Activated CD4-positive, alpha-beta memory T cell treated with anti-CD3 and anti-CD28 coated beads for 36 hours (primary cell): Measurements from ENCODE around the gene TMEM87A. TPM values are rescaled to one million over a fixed set of nuclear protein-coding genes. Genes with fewer than 3 reads are reported as not detected.

Experiments used
- CTCF ChIA-PET: fragments of 350-600 bp; sonication (Branson Sonifier 250); formaldehyde crosslinking; loops from one replicate; lab custom pipeline; 2021; ENCODE audit warnings: antibody characterized with exemption, inconsistent platforms; lab: Charles Lee
- POLR2A ChIA-PET: fragments of 350-600 bp; sonication (Branson Sonifier 250); formaldehyde crosslinking; loops from one replicate; lab custom pipeline; 2021; ENCODE audit warnings: antibody characterized with exemption; lab: Charles Lee
- DNase-seq: peaks from one replicate; pipeline ENCODE4 v3.0.0-alpha.2; 2020
- H3K27ac Mint-ChIP-seq: one replicate; pipeline ENCODE4 v1.8.0; 2021; ENCODE audit warnings: mixed read lengths
- H3K27me3 Mint-ChIP-seq: one replicate; pipeline ENCODE4 v1.8.0; 2021; ENCODE audit warnings: mixed read lengths
- H3K36me3 Mint-ChIP-seq: one replicate; pipeline ENCODE4 v1.8.0; 2021; ENCODE audit warnings: mixed read lengths
- H3K4me1 Mint-ChIP-seq: one replicate; pipeline ENCODE4 v1.8.0; 2021; ENCODE audit warnings: low read depth, mixed read lengths
- H3K4me3 Mint-ChIP-seq: one replicate; pipeline ENCODE4 v1.8.0; 2021; ENCODE audit warnings: mild to moderate bottlenecking, mixed read lengths
- H3K9me3 Mint-ChIP-seq: one replicate; pipeline ENCODE4 v1.8.0; 2021; ENCODE audit warnings: mixed read lengths
- intact Hi-C: fragments of 100-400 bp; cut with micrococcal nuclease; formaldehyde crosslinking; loops from one replicate; pipeline ENCODE4 v1.15.1; 2023
- total RNA-seq, 2 experiments: library from RNA; stranded (reverse); gene quantifications; one replicate each; pipeline ENCODE4 v1.2.3, GENCODE V29; 2021

TMEM87A gene
- total RNA-seq, 2 experiments from 2014 or later = 26.1 to 28.7 TPM

GRCh38 chr15:42220216-42220615 is 53.0 kb downstream of the TMEM87A start:
- ChIA-PET POLR2A (no interaction called here), CTCF (no interaction called here)
- H3K27me3 Mint-ChIP-seq = no peaks in the 10 kb centered on the region
- H3K4me3 Mint-ChIP-seq = no peak overlapping the region
- no peak for DNase-seq
- peaks cover 13% of the 10 kb centered on the region for H3K4me1 Mint-ChIP-seq
- peaks cover 24% of the 10 kb centered on the region for H3K36me3 Mint-ChIP-seq
- intact Hi-C loops = no loop called here
- no peak overlapping the region for H3K27ac Mint-ChIP-seq
- H3K9me3 Mint-ChIP-seq = no peaks in the 10 kb centered on the region

- peaks cover 20% of the 10 kb centered on the region for H3K4me1 Mint-ChIP-seq
- intact Hi-C loops = no loop called here
- no peaks in the 10 kb centered on the region for H3K27me3 Mint-ChIP-seq
- H3K27ac Mint-ChIP-seq = peak overlapping the region; percentile 8
- ChIA-PET POLR2A (no interaction called here), CTCF (no interaction called here)
- H3K9me3 Mint-ChIP-seq = no peaks in the 10 kb centered on the region
- H3K36me3 Mint-ChIP-seq = peaks cover 16% of the 10 kb centered on the region
- no peak for DNase-seq
- no peak overlapping the region for H3K4me3 Mint-ChIP-seq
Measured at GRCh38 chr15:42218953-42219592, 54.2 kb downstream of the TMEM87A start.

DNA sequence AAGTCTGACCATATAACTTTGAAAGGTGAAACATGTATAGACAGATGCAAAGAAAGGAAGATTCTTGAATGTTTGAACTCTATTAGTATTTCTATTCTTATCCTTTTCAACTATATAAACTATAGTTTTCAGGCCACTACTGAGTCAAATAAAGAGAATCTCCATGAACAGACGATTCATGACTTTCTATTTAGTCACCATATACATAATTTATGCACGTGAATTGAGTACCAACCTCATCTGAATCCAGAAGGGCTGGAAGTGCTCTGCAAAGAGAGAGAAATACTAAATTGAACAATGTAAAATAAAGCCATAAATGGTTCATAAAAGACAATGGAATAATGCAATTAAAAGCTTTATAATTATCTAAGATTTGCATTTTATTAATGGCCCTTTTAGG is 55.7 kb downstream of the TMEM87A start:
- H3K27ac Mint-ChIP-seq = no peak overlapping the region
- intact Hi-C loops = no loop called here
- H3K9me3 Mint-ChIP-seq = no peaks in the 10 kb centered on the region
- ChIA-PET CTCF (interaction anchor here (0.6 kb wide), 1 partner anchor 11 kb away, joined by 3 read pairs; no protein-coding TSS in a partner anchor), POLR2A (no interaction called here)
- DNase-seq = no peak
- H3K4me1 Mint-ChIP-seq = peaks cover 22% of the 10 kb centered on the region
- no peaks in the 10 kb centered on the region for H3K27me3 Mint-ChIP-seq
- H3K4me3 Mint-ChIP-seq = no peak overlapping the region
- peaks cover 16% of the 10 kb centered on the region for H3K36me3 Mint-ChIP-seq

- H3K4me1 Mint-ChIP-seq = peaks cover 22% of the 10 kb centered on the region
- intact Hi-C loops = no loop called here
- DNase-seq = no peak
- peaks cover 26% of the 10 kb centered on the region for H3K36me3 Mint-ChIP-seq
- no peaks in the 10 kb centered on the region for H3K9me3 Mint-ChIP-seq
- H3K27ac Mint-ChIP-seq = no peak overlapping the region
- ChIA-PET CTCF (no interaction called here), POLR2A (no interaction called here)
- H3K4me3 Mint-ChIP-seq = no peak overlapping the region
- no peaks in the 10 kb centered on the region for H3K27me3 Mint-ChIP-seq
Measured at GRCh38 chr15:42215913-42216829, 57.1 kb downstream of the TMEM87A start.

GRCh38 chr15:42214600-42214999 is 58.6 kb downstream of the TMEM87A start:
- DNase-seq = no peak
- Mint-ChIP-seq H3K4me3 (no peak overlapping the region), H3K4me1 (peaks cover 22% of the 10 kb centered on the region), H3K27me3 (no peaks in the 10 kb centered on the region), H3K27ac (peak overlapping the region; percentile 43), H3K36me3 (peaks cover 28% of the 10 kb centered on the region), H3K9me3 (no peaks in the 10 kb centered on the region)
- intact Hi-C loops = no loop called here
- ChIA-PET POLR2A (no interaction called here), CTCF (no interaction called here)

GRCh38 chr15:42213511-42213910 is 59.7 kb downstream of the TMEM87A start:
- Mint-ChIP-seq H3K9me3 (no peaks in the 10 kb centered on the region), H3K4me3 (no peak overlapping the region), H3K27me3 (no peaks in the 10 kb centered on the region), H3K36me3 (peaks cover 23% of the 10 kb centered on the region), H3K4me1 (peaks cover 22% of the 10 kb centered on the region), H3K27ac (no peak overlapping the region)
- intact Hi-C loops = no loop called here
- ChIA-PET POLR2A (no interaction called here), CTCF (no interaction called here)
- DNase-seq = no peak

DNA sequence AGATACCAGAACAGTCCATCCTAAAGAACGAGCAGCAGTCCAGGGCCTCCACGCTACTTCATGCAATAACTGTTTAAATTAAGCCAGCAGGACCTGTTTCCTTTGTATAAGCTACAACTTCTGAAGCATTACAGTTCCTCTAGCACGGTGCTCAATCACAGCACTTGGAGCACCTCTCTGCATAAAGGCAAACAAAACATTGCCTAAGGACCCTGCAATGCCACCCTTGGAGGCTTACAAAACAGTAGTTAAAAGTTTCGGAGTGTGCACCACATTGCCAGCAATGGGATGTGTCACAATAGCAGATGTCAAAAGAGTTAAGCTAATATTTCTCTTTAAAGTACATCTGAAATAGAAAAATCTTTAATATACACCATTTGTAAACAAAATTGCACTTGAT is 62.5 kb downstream of the TMEM87A start:
- intact Hi-C loops = no loop called here

DNA sequence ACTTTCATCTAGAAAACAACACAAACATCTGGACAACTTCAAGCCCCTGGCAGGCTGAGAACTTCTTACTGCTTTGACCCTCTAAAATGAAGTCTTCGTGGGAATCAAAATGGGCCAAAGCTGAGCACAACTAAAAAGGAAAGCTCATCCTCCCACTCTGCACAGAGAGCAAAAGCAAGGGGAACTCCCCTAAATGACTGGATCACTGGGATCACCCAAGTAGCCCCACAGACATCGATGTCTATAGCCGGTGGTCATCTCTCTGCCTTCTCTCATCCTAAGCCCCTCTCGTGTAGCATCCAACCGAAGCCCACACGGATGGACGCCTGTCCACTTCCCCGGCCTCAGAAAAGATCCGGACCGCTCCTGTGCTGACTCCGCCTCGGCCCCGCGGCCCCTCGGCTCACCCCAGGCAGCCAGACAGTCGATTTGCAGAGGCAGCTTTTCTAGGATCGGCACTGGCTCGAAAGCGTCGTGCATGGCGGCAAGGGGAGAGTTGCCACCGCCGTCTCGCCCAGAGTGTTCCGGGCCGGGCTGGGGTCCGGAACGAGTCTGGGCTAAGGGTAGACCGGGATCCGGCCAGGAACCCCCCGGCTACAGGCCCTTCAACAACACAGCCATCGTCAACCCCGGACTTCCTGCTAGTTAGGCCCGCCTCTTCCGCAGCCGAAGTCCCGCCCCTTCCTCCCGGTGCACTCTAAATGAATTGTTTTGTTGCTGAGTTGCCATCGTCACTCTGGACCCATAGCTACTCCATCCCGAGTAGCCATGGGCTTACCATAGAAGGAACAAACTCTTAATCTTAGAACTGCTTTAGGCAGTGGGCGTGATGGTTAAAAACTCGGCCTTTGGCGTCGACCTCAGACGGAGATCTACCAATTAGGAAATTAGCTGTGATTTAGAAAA is 65.3 kb downstream of the TMEM87A start, which contains the start of gene VPS39:
TSS of gene VPS39 (minus strand) at position 631 of the 906 bp plus-strand sequence. CDS start at position 480, 151 bp downstream.
- Mint-ChIP-seq H3K36me3 (peaks cover 17% of the 10 kb centered on the region), H3K9me3 (no peaks in the 10 kb centered on the region), H3K4me1 (peaks cover 31% of the 10 kb centered on the region), H3K27me3 (no peaks in the 10 kb centered on the region), H3K4me3 (peak within 1 kb of the TSS; percentile 93), H3K27ac (peak within 1 kb of the TSS; percentile 94)
- ChIA-PET CTCF (interaction anchor here (0.7 kb wide), 1 partner anchor 14 kb away, joined by 6 read pairs; no protein-coding TSS in a partner anchor), POLR2A (interaction anchor here (1.0 to 1.7 kb wide), 4 partner anchors 14 to 67 kb away, joined by 4 to 7 read pairs (median 6); partner anchors contain the start of genes GANC and TMEM87A)
- intact Hi-C loops = loop anchor here (1.0 to 2.0 kb wide), 2 partner anchors 15 to 65 kb away; partner anchors contain the start of genes GANC and TMEM87A
- DNase-seq = peak; percentile 92

More for the DNA sequence above, 62.5 kb downstream of the TMEM87A start:
- no peaks in the 10 kb centered on the region for H3K27me3 Mint-ChIP-seq
- no peaks in the 10 kb centered on the region for H3K9me3 Mint-ChIP-seq
- peaks cover 34% of the 10 kb centered on the region for H3K4me1 Mint-ChIP-seq
- H3K4me3 Mint-ChIP-seq = no peak overlapping the region
- no peak overlapping the region for H3K27ac Mint-ChIP-seq
- POLR2A ChIA-PET = no interaction called here
- peaks cover 17% of the 10 kb centered on the region for H3K36me3 Mint-ChIP-seq
- CTCF ChIA-PET = no interaction called here
- no peak for DNase-seq

GRCh38 chr15:42206406-42206805 is 66.8 kb downstream of the TMEM87A start:
- intact Hi-C loops = no loop called here
- no peak for DNase-seq
- no peak overlapping the region for H3K27ac Mint-ChIP-seq
- ChIA-PET POLR2A (no interaction called here), CTCF (interaction anchor here (0.6 kb wide), 1 partner anchor 179 kb away, joined by 3 read pairs; no protein-coding TSS in a partner anchor)
- H3K27me3 Mint-ChIP-seq = no peaks in the 10 kb centered on the region
- H3K4me1 Mint-ChIP-seq = peaks cover 36% of the 10 kb centered on the region
- peak overlapping the region; percentile 25 for H3K4me3 Mint-ChIP-seq
- H3K36me3 Mint-ChIP-seq = peaks cover 14% of the 10 kb centered on the region
- H3K9me3 Mint-ChIP-seq = no peaks in the 10 kb centered on the region

GRCh38 chr15:42203891-42204290 is 69.3 kb downstream of the TMEM87A start:
- Mint-ChIP-seq H3K4me1 (peaks cover 50% of the 10 kb centered on the region), H3K4me3 (no peak overlapping the region), H3K27ac (no peak overlapping the region), H3K27me3 (no peaks in the 10 kb centered on the region), H3K9me3 (no peaks in the 10 kb centered on the region), H3K36me3 (peaks cover 16% of the 10 kb centered on the region)
- no peak for DNase-seq
- ChIA-PET CTCF (interaction anchor here (0.6 kb wide), 1 partner anchor 34 kb away, joined by 3 read pairs; no protein-coding TSS in a partner anchor), POLR2A (interaction anchor here (0.5 kb wide), 1 partner anchor 20 kb away, joined by 4 read pairs; no protein-coding TSS in a partner anchor)
- intact Hi-C loops = no loop called here

GRCh38 chr15:42202653-42203052 is 70.6 kb downstream of the TMEM87A start:
- intact Hi-C loops = no loop called here
- no peaks in the 10 kb centered on the region for H3K27me3 Mint-ChIP-seq
- no peak overlapping the region for H3K27ac Mint-ChIP-seq
- H3K36me3 Mint-ChIP-seq = peaks cover 18% of the 10 kb centered on the region
- CTCF ChIA-PET = interaction anchor here (0.7 kb wide), 1 partner anchor 116 kb away, joined by 3 read pairs; no protein-coding TSS in a partner anchor
- H3K9me3 Mint-ChIP-seq = no peaks in the 10 kb centered on the region
- H3K4me3 Mint-ChIP-seq = no peak overlapping the region
- peaks cover 48% of the 10 kb centered on the region for H3K4me1 Mint-ChIP-seq
- DNase-seq = no peak
- POLR2A ChIA-PET = no interaction called here
